Tibial nerve (tissue), 4 donors: ENCODE data around the gene SORBS1. TPM values are rescaled to one million over a fixed set of nuclear protein-coding genes. Genes with fewer than 3 reads are reported as not detected.
A peak's percentile ranks its signal among the peaks of the same experiment; 100 is the strongest.
"Not testable (repeated sequence)": the region's sequence is repeated elsewhere in the genome, so short reads cannot be mapped to it uniquely, and the experiment has no call there.

Experiments used
- DNase-seq, 2 donors: peaks; one replicate each; pipeline ENCODE4 v3.0.0-alpha.2; 2019; ENCODE audit warnings: low spot score in 2 of 2
- H3K27ac ChIP-seq, 4 donors: fragments of 200-600 bp; sonication (generic) in 3 of 4; one replicate each; pipeline ENCODE4 v1.5.1; 2017 to 2019; ENCODE audit warnings: mild to moderate bottlenecking in 1 of 4
- H3K27me3 ChIP-seq, 2 donors: fragments of 200-600 bp; sonication (generic) in 1 of 2; one replicate each; pipeline versions ENCODE4 v1.5.1 to v1.6.0; 2017 to 2019
- H3K36me3 ChIP-seq, 3 donors: fragments of 200-600 bp; sonication (generic); one replicate each; pipeline ENCODE4 v1.5.1; 2018 to 2019
- H3K4me1 ChIP-seq, 4 donors: fragments of 200-600 bp; sonication (generic) in 3 of 4; one replicate each; pipeline ENCODE4 v1.5.1; 2017 to 2019
- H3K4me3 ChIP-seq, 4 donors: fragments of 200-600 bp; sonication (generic) in 3 of 4; one replicate each; pipeline ENCODE4 v1.5.1; 2017 to 2019; ENCODE audit warnings: mild to moderate bottlenecking in 1 of 4, moderate library complexity in 1 of 4
- H3K9me3 ChIP-seq, 4 donors: fragments of 200-600 bp; sonication (generic) in 3 of 4; one replicate each; pipeline ENCODE4 v1.5.1; 2017 to 2019
- CTCF ChIP-seq, 5 experiments: fragments of 200-600 bp in 3 of 5; fragments of 450-650 bp in 2 of 5; sonication (generic) in 3 of 5; IDR thresholded peaks; one replicate each; pipeline ENCODE4 v1.5.1; 2016 to 2019; ENCODE audit warnings: antibody characterized with exemption in 5 of 5, mild to moderate bottlenecking in 3 of 5, moderate library complexity in 2 of 5
- EP300 ChIP-seq, 2 donors: sonication (generic); formaldehyde crosslinking; IDR thresholded peaks; one replicate each; pipeline ENCODE4 v1.6.1; 2017; ENCODE audit warnings: antibody characterized with exemption in 2 of 2, mild to moderate bottlenecking in 1 of 2
- POLR2A ChIP-seq, 2 donors: fragments of 450-650 bp; IDR thresholded peaks; one replicate each; pipeline ENCODE4 v1.6.1; 2017; ENCODE audit warnings: antibody characterized with exemption in 2 of 2, mild to moderate bottlenecking in 2 of 2, moderate library complexity in 2 of 2
- WGBS, 2 donors: methylation state at CpG; one replicate each; pipeline ENCODE4 v1.1.5; 2018; 5-methylcytosine and 5-hydroxymethylcytosine counted together
- total RNA-seq, 4 donors: library from RNA; depleted of rRNA; stranded (reverse); fragments of >200 nt; gene quantifications; one replicate each; pipeline ENCODE4 v1.1.0, GENCODE V29; 2016

SORBS1 gene
- total RNA-seq, 4 donors from 2014 or later, result 427 to 623 (median 567) TPM

GRCh38 chr10:95353123-95353522, 208.0 kb downstream of the SORBS1 start:
- Histone ChIP-seq H3K4me1 (peaks cover 0 to 61% (median 15%) of the 10 kb centered on the region in 4 donors), H3K36me3 (peaks cover 0 to 87% (median 0%) of the 10 kb centered on the region in 3 donors), H3K9me3 (no peaks in the 10 kb centered on the region), H3K27me3 (no peaks in the 10 kb centered on the region), H3K4me3 (no peak overlapping the region), H3K27ac (no peak overlapping the region)
- DNase-seq, result no peak
- TF ChIP-seq POLR2A (IDR thresholded peaks at IDR 0.05) (no peak), EP300 (IDR thresholded peaks at IDR 0.05) (no peak), CTCF (IDR thresholded peaks at IDR 0.05) (no peak)

- H3K9me3 ChIP-seq, result no peaks in the 10 kb centered on the region
- H3K36me3 ChIP-seq, result peaks cover 0 to 85% (median 0%) of the 10 kb centered on the region in 3 donors
- peak overlapping the region in 1 of 4 donors; percentile 5 for H3K27ac ChIP-seq
- H3K4me3 ChIP-seq, result no peak overlapping the region
- H3K4me1 ChIP-seq, result peaks cover 0 to 63% (median 15%) of the 10 kb centered on the region in 4 donors
- H3K27me3 ChIP-seq, result no peaks in the 10 kb centered on the region
- DNase-seq, result no peak
- WGBS, 2 donors, result 79 to 88% methylated on average over 2 of the region's 2 CpGs
- TF ChIP-seq EP300 (IDR thresholded peaks at IDR 0.05) (no peak), POLR2A (IDR thresholded peaks at IDR 0.05) (no peak), CTCF (IDR thresholded peaks at IDR 0.05) (no peak)
Observed at GRCh38 chr10:95352684-95353083, 208.5 kb downstream of the SORBS1 start.

- DNase-seq, result no peak
- H3K4me3 ChIP-seq, result no peak overlapping the region
- peaks cover 0 to 72% (median 0%) of the 10 kb centered on the region in 3 donors for H3K36me3 ChIP-seq
- peaks cover 0 to 70% (median 15%) of the 10 kb centered on the region in 4 donors for H3K4me1 ChIP-seq
- H3K27ac ChIP-seq, result peak overlapping the region in 2 of 4 donors; percentile 51 to 65
- H3K27me3 ChIP-seq, result no peaks in the 10 kb centered on the region
- no peaks in the 10 kb centered on the region for H3K9me3 ChIP-seq
- WGBS, 2 donors, result 38% methylated on average over 2 of the region's 2 CpGs
- no peak for TF ChIP-seq EP300 (IDR thresholded peaks at IDR 0.05)
- TF ChIP-seq POLR2A (IDR thresholded peaks at IDR 0.05), result no peak
- TF ChIP-seq CTCF (IDR thresholded peaks at IDR 0.05), result no peak
Observed at GRCh38 chr10:95350830-95351228, 210.3 kb downstream of the SORBS1 start.

- peak overlapping the region in 2 of 4 donors; percentile 51 to 65 for H3K27ac ChIP-seq
- no peak overlapping the region for H3K4me3 ChIP-seq
- peak in 1 of 2 donors; percentile 77 for DNase-seq
- peaks cover 0 to 72% (median 0%) of the 10 kb centered on the region in 3 donors for H3K36me3 ChIP-seq
- peaks cover 0 to 69% (median 15%) of the 10 kb centered on the region in 4 donors for H3K4me1 ChIP-seq
- peak; percentile 44 to 95 for TF ChIP-seq EP300 (IDR thresholded peaks at IDR 0.05)
- no peak for TF ChIP-seq CTCF (IDR thresholded peaks at IDR 0.05)
- no peak for TF ChIP-seq POLR2A (IDR thresholded peaks at IDR 0.05)
- WGBS, 2 donors, result 45 to 47% methylated on average over 6 of the region's 6 CpGs
- H3K9me3 ChIP-seq, result no peaks in the 10 kb centered on the region
- no peaks in the 10 kb centered on the region for H3K27me3 ChIP-seq
Observed at GRCh38 chr10:95350219-95350829, 210.8 kb downstream of the SORBS1 start.

- not testable (repeated sequence) for H3K9me3 ChIP-seq, H3K4me3 ChIP-seq, DNase-seq, H3K27me3 ChIP-seq
- WGBS, 2 donors, result 90% methylated on average over 7 of the region's 7 CpGs
- Histone ChIP-seq H3K36me3 (peaks cover 0 to 65% (median 0%) of the 10 kb centered on the region in 3 donors), H3K4me1 (peaks cover 0 to 52% (median 15%) of the 10 kb centered on the region in 4 donors), H3K27ac (peak overlapping the region in 1 of 4 donors; percentile 26)
Observed at GRCh38 chr10:95347402-95347766, 213.8 kb downstream of the SORBS1 start.
